CD4-positive, alpha-beta memory T cell (primary cell): Measurements from ENCODE around the gene RITA1. TPM values are rescaled to one million over a fixed set of nuclear protein-coding genes. Genes with fewer than 3 reads are reported as not detected.

ENCODE experiments used
- CTCF ChIA-PET: fragments of 350-600 bp; sonication (Branson Sonifier 250); formaldehyde crosslinking; loops from one replicate; lab custom pipeline; 2021; ENCODE audit warnings: inconsistent platforms; ENCODE audit not compliant: partially characterized antibody; lab: Charles Lee
- POLR2A ChIA-PET: fragments of 350-600 bp; sonication (Branson Sonifier 250); formaldehyde crosslinking; loops from one replicate; lab custom pipeline; 2021; ENCODE audit not compliant: partially characterized antibody; lab: Charles Lee
- DNase-seq, 5 donors: peaks; one replicate each; pipeline versions ENCODE4 v3.0.0 to v3.0.0-alpha.2; 2020 to 2022; ENCODE audit warnings: mixed read lengths in 1 of 5
- H3K27ac ChIP-seq: one replicate; pipeline ENCODE4 v1.7.0; 2013; ENCODE audit warnings: low read depth, low read length
- H3K27me3 ChIP-seq: 2 replicates; pipeline ENCODE4 v1.7.0; 2013; ENCODE audit warnings: mild to moderate bottlenecking, low read length, moderate library complexity; ENCODE audit not compliant: insufficient read depth
- H3K36me3 ChIP-seq: 2 replicates; pipeline ENCODE4 v1.7.0; 2013; ENCODE audit warnings: mild to moderate bottlenecking, low read length, moderate library complexity; ENCODE audit not compliant: insufficient read depth
- H3K4me1 ChIP-seq: 2 replicates; pipeline ENCODE4 v1.7.0; 2013; ENCODE audit warnings: mild to moderate bottlenecking, low read length, moderate library complexity; ENCODE audit not compliant: insufficient read depth
- H3K4me3 ChIP-seq, 2 donors: one replicate each; pipeline ENCODE4 v1.7.0; 2013; ENCODE audit warnings: low read length in 2 of 2, mild to moderate bottlenecking in 1 of 2
- H3K9me3 ChIP-seq, 2 donors: one replicate each; pipeline ENCODE4 v1.7.0; 2013; ENCODE audit warnings: low read length in 2 of 2, control low read depth in 1 of 2; ENCODE audit not compliant: control insufficient read depth in 1 of 2
- H3K27ac Mint-ChIP-seq, 7 donors: one replicate each; pipeline ENCODE4 v1.8.0; 2020 to 2021; ENCODE audit warnings: mixed read lengths in 7 of 7, mild to moderate bottlenecking in 6 of 7, inconsistent platforms in 3 of 7, moderate library complexity in 3 of 7
- H3K27me3 Mint-ChIP-seq, 2 donors: one replicate each; pipeline ENCODE4 v1.8.0; 2020 to 2021; ENCODE audit warnings: mixed read lengths in 2 of 2
- H3K36me3 Mint-ChIP-seq, 2 donors: one replicate each; pipeline ENCODE4 v1.8.0; 2020 to 2021; ENCODE audit warnings: mixed read lengths in 2 of 2, inconsistent platforms in 1 of 2, mild to moderate bottlenecking in 1 of 2
- H3K4me1 Mint-ChIP-seq, 4 donors: one replicate each; pipeline ENCODE4 v1.8.0; 2020 to 2021; ENCODE audit warnings: mixed read lengths in 4 of 4, mild to moderate bottlenecking in 1 of 4
- H3K4me3 Mint-ChIP-seq, 8 donors: one replicate each; pipeline ENCODE4 v1.8.0; 2020 to 2021; ENCODE audit warnings: mixed read lengths in 8 of 8, mild to moderate bottlenecking in 7 of 8, moderate library complexity in 6 of 8, inconsistent platforms in 3 of 8
- H3K9me3 Mint-ChIP-seq, 8 donors: one replicate each; pipeline ENCODE4 v1.8.0; 2020 to 2021; ENCODE audit warnings: mixed read lengths in 8 of 8, mild to moderate bottlenecking in 5 of 8, inconsistent platforms in 3 of 8, moderate library complexity in 1 of 8
- intact Hi-C: fragments of 100-400 bp; cut with micrococcal nuclease; formaldehyde crosslinking; loops from one replicate; pipeline ENCODE4 v1.15.1; 2023
- polyA plus RNA-seq, 2 donors: library from polyadenylated mRNA; unstranded; fragments of 300-500 nt; fragmentation: Illumina TruSeq; gene quantifications; one replicate each; pipeline ENCODE4 v1.2.3, GENCODE V29; 2021
- total RNA-seq, 2 experiments: library from RNA; stranded (reverse); gene quantifications; one replicate each; pipeline ENCODE4 v1.2.3, GENCODE V29; 2021

RITA1 gene
- total and polyA plus RNA-seq, 4 experiments from 2014 or later = 12.8 to 25.9 (median 16.8) TPM

GRCh38 chr12:113184900-113185179, 681 bp upstream of the RITA1 start:
- intact Hi-C loops = loop anchor here (1.0 to 10.0 kb wide), 6 partner anchors 32 to 280 kb away; partner anchors contain the start of genes OAS1, OAS2, PLBD2 and SLC8B1
- H3K27ac Mint-ChIP-seq = peak overlapping the region; percentile 95 to 98 (median 97)
- no peaks in the 10 kb centered on the region for H3K27me3 ChIP-seq
- peaks cover 13 to 38% of the 10 kb centered on the region in 2 donors for H3K36me3 Mint-ChIP-seq
- peaks cover 26 to 53% (median 37%) of the 10 kb centered on the region in 4 donors for H3K4me1 Mint-ChIP-seq
- peak overlapping the region; percentile 92 for H3K27ac ChIP-seq
- peak overlapping the region; percentile 95 to 98 (median 96) for H3K4me3 Mint-ChIP-seq
- ChIA-PET CTCF (interaction anchor here (2.5 kb wide), 1 partner anchor 11 kb away, joined by 14 read pairs; no protein-coding TSS in a partner anchor), POLR2A (interaction anchor here (0.7 to 6.1 kb wide), 15 partner anchors 10 to 206 kb away, joined by 3 to 55 read pairs (median 4); partner anchors contain the start of genes OAS2, SLC8B1 and TPCN1)
- peak overlapping the region; percentile 74 to 91 for H3K4me3 ChIP-seq
- peak; percentile 90 to 95 (median 91) for DNase-seq
- H3K36me3 ChIP-seq = peaks cover 13% of the 10 kb centered on the region
- H3K9me3 Mint-ChIP-seq = peaks cover 0 to 1% (median 0%) of the 10 kb centered on the region in 8 donors
- H3K4me1 ChIP-seq = peaks cover 42% of the 10 kb centered on the region
- no peaks in the 10 kb centered on the region for H3K9me3 ChIP-seq
- H3K27me3 Mint-ChIP-seq = no peaks in the 10 kb centered on the region

GRCh38 chr12:113186033-113186365, 478 bp downstream of the RITA1 start:
- Mint-ChIP-seq H3K27ac (peak overlapping the region; percentile 77 to 98 (median 95)), H3K36me3 (peaks cover 5 to 35% of the 10 kb centered on the region in 2 donors), H3K4me3 (peak overlapping the region; percentile 89 to 98 (median 96)), H3K9me3 (no peaks in the 10 kb centered on the region), H3K27me3 (no peaks in the 10 kb centered on the region), H3K4me1 (peaks cover 25 to 53% (median 37%) of the 10 kb centered on the region in 4 donors)
- intact Hi-C loops = loop anchor here (5.0 to 10.0 kb wide), 2 partner anchors 209 to 281 kb away; partner anchors contain the start of genes OAS1 and OAS2
- Histone ChIP-seq H3K27ac (peak overlapping the region; percentile 92), H3K9me3 (no peaks in the 10 kb centered on the region), H3K4me3 (peak overlapping the region; percentile 74 to 91), H3K36me3 (peaks cover 1% of the 10 kb centered on the region), H3K27me3 (no peaks in the 10 kb centered on the region), H3K4me1 (peaks cover 42% of the 10 kb centered on the region)
- ChIA-PET CTCF (interaction anchor here (1.1 to 1.3 kb wide), 2 partner anchors 10 to 88 kb away, joined by 3 to 4 read pairs; no protein-coding TSS in a partner anchor), POLR2A (interaction anchor here (0.7 to 6.1 kb wide), 10 partner anchors 9 to 207 kb away, joined by 3 to 55 read pairs (median 8); partner anchors contain the start of genes OAS2, SLC8B1 and TPCN1)
- no peak for DNase-seq

GRCh38 chr12:113186666-113187325, 1.3 kb downstream of the RITA1 start:
- Histone ChIP-seq H3K27me3 (no peaks in the 10 kb centered on the region), H3K36me3 (peaks cover 7% of the 10 kb centered on the region), H3K9me3 (no peaks in the 10 kb centered on the region), H3K4me3 (peak overlapping the region in 1 of 2 donors; percentile 91), H3K4me1 (peaks cover 40% of the 10 kb centered on the region), H3K27ac (no peak overlapping the region)
- no peak for DNase-seq
- ChIA-PET CTCF (interaction anchor here (0.7 to 1.3 kb wide), 6 partner anchors 10 to 123 kb away, joined by 3 to 5 read pairs (median 4); no protein-coding TSS in a partner anchor), POLR2A (interaction anchor here (2.5 to 6.1 kb wide), 4 partner anchors 22 to 208 kb away, joined by 11 to 55 read pairs (median 20); partner anchors contain the start of genes OAS2 and TPCN1)
- peak overlapping the region; percentile 77 to 98 (median 93) for H3K27ac Mint-ChIP-seq
- H3K4me1 Mint-ChIP-seq = peaks cover 25 to 49% (median 37%) of the 10 kb centered on the region in 4 donors
- no peaks in the 10 kb centered on the region for H3K27me3 Mint-ChIP-seq
- intact Hi-C loops = loop anchor here (1.0 to 10.0 kb wide), 3 partner anchors 17 to 282 kb away; partner anchors contain the start of genes OAS1 and OAS2
- H3K4me3 Mint-ChIP-seq = peak overlapping the region; percentile 89 to 98 (median 96)
- H3K9me3 Mint-ChIP-seq = no peaks in the 10 kb centered on the region
- peaks cover 5 to 36% of the 10 kb centered on the region in 2 donors for H3K36me3 Mint-ChIP-seq

GRCh38 chr12:113189361-113189760, 3.8 kb downstream of the RITA1 start:
- no peak for DNase-seq
- no peaks in the 10 kb centered on the region for H3K27me3 Mint-ChIP-seq
- H3K36me3 ChIP-seq = peaks cover 14% of the 10 kb centered on the region
- intact Hi-C loops = loop anchor here (5.0 to 10.0 kb wide), 2 partner anchors 212 to 285 kb away; partner anchors contain the start of genes OAS1 and OAS2
- peaks cover 19% of the 10 kb centered on the region for H3K4me1 ChIP-seq
- CTCF ChIA-PET = interaction anchor here (0.7 to 1.8 kb wide), 5 partner anchors 10 to 41 kb away, joined by 3 to 7 read pairs (median 5); no protein-coding TSS in a partner anchor
- peaks cover 21 to 32% (median 24%) of the 10 kb centered on the region in 4 donors for H3K4me1 Mint-ChIP-seq
- H3K9me3 Mint-ChIP-seq = no peaks in the 10 kb centered on the region
- H3K9me3 ChIP-seq = no peaks in the 10 kb centered on the region
- H3K27ac ChIP-seq = no peak overlapping the region
- POLR2A ChIA-PET = interaction anchor here (6.1 kb wide), 1 partner anchor 32 kb away, joined by 55 read pairs; the partner anchor contains the start of gene TPCN1
- peaks cover 8 to 35% of the 10 kb centered on the region in 2 donors for H3K36me3 Mint-ChIP-seq
- H3K4me3 Mint-ChIP-seq = no peak overlapping the region
- H3K4me3 ChIP-seq = no peak overlapping the region
- H3K27me3 ChIP-seq = no peaks in the 10 kb centered on the region
- peak overlapping the region in 5 of 7 donors; percentile 3 to 75 (median 19) for H3K27ac Mint-ChIP-seq

GRCh38 chr12:113190761-113191160, 5.2 kb downstream of the RITA1 start:
- Mint-ChIP-seq H3K27me3 (no peaks in the 10 kb centered on the region), H3K9me3 (no peaks in the 10 kb centered on the region), H3K4me3 (no peak overlapping the region), H3K36me3 (peaks cover 8 to 30% of the 10 kb centered on the region in 2 donors), H3K4me1 (peaks cover 18 to 25% (median 22%) of the 10 kb centered on the region in 4 donors), H3K27ac (peak overlapping the region in 3 of 7 donors; percentile 24 to 41 (median 36))
- ChIA-PET CTCF (interaction anchor here (0.8 to 1.8 kb wide), 2 partner anchors 13 to 16 kb away, joined by 3 to 7 read pairs; no protein-coding TSS in a partner anchor), POLR2A (interaction anchor here (0.8 kb wide), 1 partner anchor 17 kb away, joined by 3 read pairs; no protein-coding TSS in a partner anchor)
- no peak for DNase-seq
- H3K9me3 ChIP-seq = no peaks in the 10 kb centered on the region
- peaks cover 17% of the 10 kb centered on the region for H3K4me1 ChIP-seq
- H3K27me3 ChIP-seq = no peaks in the 10 kb centered on the region
- no peak overlapping the region for H3K27ac ChIP-seq
- H3K4me3 ChIP-seq = no peak overlapping the region
- peaks cover 14% of the 10 kb centered on the region for H3K36me3 ChIP-seq
- intact Hi-C loops = no loop called here

GRCh38 chr12:113191227-113191626, 5.7 kb downstream of the RITA1 start:
- ChIA-PET CTCF (interaction anchor here (0.8 kb wide), 1 partner anchor 12 kb away, joined by 3 read pairs; no protein-coding TSS in a partner anchor), POLR2A (interaction anchor here (0.8 kb wide), 1 partner anchor 17 kb away, joined by 3 read pairs; no protein-coding TSS in a partner anchor)
- peaks cover 16 to 20% (median 19%) of the 10 kb centered on the region in 4 donors for H3K4me1 Mint-ChIP-seq
- H3K9me3 Mint-ChIP-seq = no peaks in the 10 kb centered on the region
- H3K27me3 Mint-ChIP-seq = no peaks in the 10 kb centered on the region
- H3K27ac Mint-ChIP-seq = no peak overlapping the region
- Histone ChIP-seq H3K4me3 (no peak overlapping the region), H3K36me3 (peaks cover 14% of the 10 kb centered on the region), H3K4me1 (peaks cover 13% of the 10 kb centered on the region), H3K27me3 (no peaks in the 10 kb centered on the region), H3K9me3 (no peaks in the 10 kb centered on the region), H3K27ac (no peak overlapping the region)
- DNase-seq = no peak
- no peak overlapping the region for H3K4me3 Mint-ChIP-seq
- intact Hi-C loops = no loop called here
- peaks cover 8 to 27% of the 10 kb centered on the region in 2 donors for H3K36me3 Mint-ChIP-seq
